ENCODE results near the gene MRPS27. TPM values are rescaled to one million over a fixed set of nuclear protein-coding genes. Genes with fewer than 3 reads are reported as not detected.

The MRPS27 gene
- total and polyA plus RNA-seq, 2 of the 13 experiments (the other 11 are each of a cell fraction or from before 2014, with no cell fraction given), result 71.8 to 115 TPM

DNA sequence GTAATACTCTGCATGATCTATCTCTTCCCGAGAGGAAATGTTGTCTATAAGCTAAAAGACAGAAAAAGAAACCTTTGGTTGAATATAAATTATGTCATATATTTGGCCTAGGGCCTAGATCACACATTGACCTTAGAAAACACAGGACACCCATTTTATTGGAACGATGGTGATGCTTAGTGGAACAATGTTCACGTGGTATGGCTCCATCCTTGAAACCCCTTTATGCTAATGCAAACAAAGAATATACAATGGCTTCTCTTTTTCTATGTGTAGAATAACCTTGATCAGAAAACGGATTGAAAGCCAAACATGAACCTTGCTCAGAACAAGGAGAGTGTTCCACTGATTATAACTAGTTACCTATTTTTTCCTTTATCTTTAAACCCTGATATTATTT lies 24.5 kb downstream of the MRPS27 start (continued):
- TF ChIP-seq, protein P1, sequence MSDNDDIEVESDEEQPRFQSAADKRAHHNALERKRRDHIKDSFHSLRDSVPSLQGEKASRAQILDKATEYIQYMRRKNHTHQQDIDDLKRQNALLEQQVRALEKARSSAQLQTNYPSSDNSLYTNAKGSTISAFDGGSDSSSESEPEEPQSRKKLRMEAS (IDR thresholded peaks at IDR 0.05), result peak; percentile 44; the same call in 1 of the 2 replicates
- TF ChIP-seq, protein P2, sequence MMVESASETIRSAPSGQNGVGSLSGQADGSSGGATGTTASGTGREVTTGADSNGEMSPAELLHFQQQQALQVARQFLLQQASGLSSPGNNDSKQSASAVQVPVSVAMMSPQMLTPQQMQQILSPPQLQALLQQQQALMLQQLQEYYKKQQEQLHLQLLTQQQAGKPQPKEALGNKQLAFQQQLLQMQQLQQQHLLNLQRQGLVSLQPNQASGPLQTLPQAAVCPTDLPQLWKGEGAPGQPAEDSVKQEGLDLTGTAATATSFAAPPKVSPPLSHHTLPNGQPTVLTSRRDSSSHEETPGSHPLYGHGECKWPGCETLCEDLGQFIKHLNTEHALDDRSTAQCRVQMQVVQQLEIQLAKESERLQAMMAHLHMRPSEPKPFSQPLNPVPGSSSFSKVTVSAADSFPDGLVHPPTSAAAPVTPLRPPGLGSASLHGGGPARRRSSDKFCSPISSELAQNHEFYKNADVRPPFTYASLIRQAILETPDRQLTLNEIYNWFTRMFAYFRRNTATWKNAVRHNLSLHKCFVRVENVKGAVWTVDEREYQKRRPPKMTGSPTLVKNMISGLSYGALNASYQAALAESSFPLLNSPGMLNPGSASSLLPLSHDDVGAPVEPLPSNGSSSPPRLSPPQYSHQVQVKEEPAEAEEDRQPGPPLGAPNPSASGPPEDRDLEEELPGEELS (CRISPR knock-in tag; IDR thresholded peaks at IDR 0.05), result peak; percentile 64; the same call in 1 of the 2 replicates
- TF ChIP-seq TFE3 (CRISPR knock-in tag; IDR thresholded peaks at IDR 0.05) (peak; percentile 81), ZNF207 (IDR thresholded peaks at IDR 0.05; ENCODE audit: borderline replicate concordance) (no peak), ZNF503 (CRISPR knock-in tag; IDR thresholded peaks at IDR 0.05) (no peak), NCOA2 (CRISPR knock-in tag; IDR thresholded peaks at IDR 0.05) (peak; percentile 92), SMAD3 (CRISPR knock-in tag; IDR thresholded peaks at IDR 0.05) (0 out of 2 replicates have a peak, but pooled peaks have one; percentile 24), KLF16 (CRISPR knock-in tag; IDR thresholded peaks at IDR 0.05) (peak in 1 of 2 experiments; percentile 60; a peak in 1 of 4 replicates), ZNF644 (CRISPR knock-in tag; IDR thresholded peaks at IDR 0.05; ENCODE audit: low read depth) (peak; percentile 81), SALL1 (CRISPR knock-in tag; IDR thresholded peaks at IDR 0.05) (peak; percentile 62; the same call in 1 of the 2 replicates), CREB1 (IDR thresholded peaks at IDR 0.05) (no peak), CREB1 (CRISPR knock-in tag; IDR thresholded peaks at IDR 0.05) (peak; percentile 44; the same call in 1 of the 2 replicates), ZFX (CRISPR knock-in tag; IDR thresholded peaks at IDR 0.05; ENCODE audit: low read depth) (peak; percentile 42; the same call in 1 of the 2 replicates), SAP130 (CRISPR knock-in tag; IDR thresholded peaks at IDR 0.05; ENCODE audit: low read depth) (0 out of 2 replicates have a peak, but pooled peaks have one; percentile 18), IRF2 (CRISPR knock-in tag; IDR thresholded peaks at IDR 0.05) (0 out of 2 replicates have a peak, but pooled peaks have one; percentile 27), CHD2 (IDR thresholded peaks at IDR 0.05; ENCODE audit: low read depth, low read length) (no peak), ZNF616 (CRISPR knock-in tag; IDR thresholded peaks at IDR 0.05; ENCODE audit: low read depth) (no peak), ATF1 (CRISPR knock-in tag; IDR thresholded peaks at IDR 0.05) (0 out of 2 replicates have a peak, but pooled peaks have one; percentile 30), YY1 (IDR thresholded peaks at IDR 0.05; ENCODE audit: insufficient read depth, insufficient replicate concordance, low read depth, low read length) (no peak), NFE2 (CRISPR knock-in tag; IDR thresholded peaks at IDR 0.05) (no peak), SP1 (IDR thresholded peaks at IDR 0.05) (no peak), SP1 (CRISPR knock-in tag; IDR thresholded peaks at IDR 0.05) (no peak), ZNF292 (CRISPR knock-in tag; IDR thresholded peaks at IDR 0.05; ENCODE audit: borderline replicate concordance, low read depth) (no peak)
- TF ChIP-seq, protein P3, sequence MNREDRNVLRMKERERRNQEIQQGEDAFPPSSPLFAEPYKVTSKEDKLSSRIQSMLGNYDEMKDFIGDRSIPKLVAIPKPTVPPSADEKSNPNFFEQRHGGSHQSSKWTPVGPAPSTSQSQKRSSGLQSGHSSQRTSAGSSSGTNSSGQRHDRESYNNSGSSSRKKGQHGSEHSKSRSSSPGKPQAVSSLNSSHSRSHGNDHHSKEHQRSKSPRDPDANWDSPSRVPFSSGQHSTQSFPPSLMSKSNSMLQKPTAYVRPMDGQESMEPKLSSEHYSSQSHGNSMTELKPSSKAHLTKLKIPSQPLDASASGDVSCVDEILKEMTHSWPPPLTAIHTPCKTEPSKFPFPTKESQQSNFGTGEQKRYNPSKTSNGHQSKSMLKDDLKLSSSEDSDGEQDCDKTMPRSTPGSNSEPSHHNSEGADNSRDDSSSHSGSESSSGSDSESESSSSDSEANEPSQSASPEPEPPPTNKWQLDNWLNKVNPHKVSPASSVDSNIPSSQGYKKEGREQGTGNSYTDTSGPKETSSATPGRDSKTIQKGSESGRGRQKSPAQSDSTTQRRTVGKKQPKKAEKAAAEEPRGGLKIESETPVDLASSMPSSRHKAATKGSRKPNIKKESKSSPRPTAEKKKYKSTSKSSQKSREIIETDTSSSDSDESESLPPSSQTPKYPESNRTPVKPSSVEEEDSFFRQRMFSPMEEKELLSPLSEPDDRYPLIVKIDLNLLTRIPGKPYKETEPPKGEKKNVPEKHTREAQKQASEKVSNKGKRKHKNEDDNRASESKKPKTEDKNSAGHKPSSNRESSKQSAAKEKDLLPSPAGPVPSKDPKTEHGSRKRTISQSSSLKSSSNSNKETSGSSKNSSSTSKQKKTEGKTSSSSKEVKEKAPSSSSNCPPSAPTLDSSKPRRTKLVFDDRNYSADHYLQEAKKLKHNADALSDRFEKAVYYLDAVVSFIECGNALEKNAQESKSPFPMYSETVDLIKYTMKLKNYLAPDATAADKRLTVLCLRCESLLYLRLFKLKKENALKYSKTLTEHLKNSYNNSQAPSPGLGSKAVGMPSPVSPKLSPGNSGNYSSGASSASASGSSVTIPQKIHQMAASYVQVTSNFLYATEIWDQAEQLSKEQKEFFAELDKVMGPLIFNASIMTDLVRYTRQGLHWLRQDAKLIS (CRISPR knock-in tag; IDR thresholded peaks at IDR 0.05), result no peak

Data from HepG2 (cell line).